Muscle layer of colon (tissue), 2 donors: ENCODE results near the gene PIANP.
A peak's percentile ranks its signal among the peaks of the same experiment; 100 is the strongest.
"Not testable (repeated sequence)": the region's sequence is repeated elsewhere in the genome, so short reads cannot be mapped to it uniquely, and the experiment has no call there.

Experiments used
- H3K27ac ChIP-seq: one replicate; pipeline ENCODE4 v1.7.0; 2013; ENCODE audit warnings: low read depth, mild to moderate bottlenecking, low read length, moderate library complexity
- H3K27me3 ChIP-seq, 2 donors: one replicate each; pipeline ENCODE4 v1.7.0; 2013; ENCODE audit warnings: low read length in 2 of 2, mild to moderate bottlenecking in 2 of 2; ENCODE audit not compliant: insufficient read depth in 2 of 2, control insufficient read depth in 1 of 2
- H3K36me3 ChIP-seq: one replicate; pipeline ENCODE4 v1.7.0; 2013; ENCODE audit warnings: mild to moderate bottlenecking, low read length; ENCODE audit not compliant: insufficient read depth
- H3K4me1 ChIP-seq: one replicate; pipeline ENCODE4 v1.7.0; 2013; ENCODE audit warnings: mild to moderate bottlenecking, low read length; ENCODE audit not compliant: insufficient read depth
- H3K4me3 ChIP-seq, 2 donors: one replicate each; pipeline ENCODE4 v1.7.0; 2013; ENCODE audit warnings: low read length in 2 of 2, low read depth in 1 of 2, mild to moderate bottlenecking in 1 of 2, moderate library complexity in 1 of 2
- H3K9ac ChIP-seq: one replicate; pipeline ENCODE4 v1.7.0; 2013; ENCODE audit warnings: low read length
- H3K9me3 ChIP-seq: one replicate; pipeline ENCODE4 v1.7.0; 2013; ENCODE audit warnings: mild to moderate bottlenecking, low read length
- donor health status: abdominal sarcoma.
- donor health status: Adenocarcinoma of cecum.

PIANP gene

GRCh38 chr12:6729186-6729585 is 28.6 kb upstream of the PIANP start:
- H3K36me3 ChIP-seq: peaks cover 50% of the 10 kb centered on the region
- no peak overlapping the region for H3K9ac ChIP-seq
- H3K27ac ChIP-seq: no peak overlapping the region

GRCh38 chr12:6725350-6725749 is 24.7 kb upstream of the PIANP start:
- no peak overlapping the region for H3K27ac ChIP-seq
- H3K36me3 ChIP-seq: peaks cover 35% of the 10 kb centered on the region
- H3K4me1 ChIP-seq: peaks cover 14% of the 10 kb centered on the region
- H3K4me3 ChIP-seq: no peak overlapping the region
- no peaks in the 10 kb centered on the region for H3K27me3 ChIP-seq
- H3K9ac ChIP-seq: no peak overlapping the region
- H3K9me3 ChIP-seq: no peaks in the 10 kb centered on the region

More at GRCh38 chr12:6729186-6729585, 28.6 kb upstream of the PIANP start:
- H3K4me3 ChIP-seq: no peak overlapping the region
- no peaks in the 10 kb centered on the region for H3K27me3 ChIP-seq
- no peaks in the 10 kb centered on the region for H3K9me3 ChIP-seq
- peaks cover 14% of the 10 kb centered on the region for H3K4me1 ChIP-seq

DNA sequence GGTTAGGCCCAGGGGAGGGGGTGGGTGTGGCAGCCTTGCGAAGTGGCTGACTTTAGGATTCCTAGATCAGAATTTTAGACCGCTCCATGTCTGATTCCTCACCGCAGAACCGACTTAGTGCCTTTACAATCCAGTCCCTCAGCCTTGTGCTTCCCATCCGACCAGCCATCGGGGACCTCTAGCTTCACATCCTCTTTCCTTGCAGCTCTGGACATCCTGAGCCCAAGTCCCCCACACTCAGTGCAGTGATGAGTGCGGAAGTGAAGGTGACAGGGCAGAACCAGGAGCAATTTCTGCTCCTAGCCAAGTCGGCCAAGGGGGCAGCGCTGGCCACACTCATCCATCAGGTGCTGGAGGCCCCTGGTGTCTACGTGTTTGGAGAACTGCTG is 23.8 kb upstream of the PIANP start:
- Histone ChIP-seq H3K27me3 (no peaks in the 10 kb centered on the region), H3K27ac (peak overlapping the region; percentile 62), H3K9ac (peak overlapping the region; percentile 28), H3K4me3 (peak overlapping the region; percentile 52 to 64), H3K36me3 (peaks cover 25% of the 10 kb centered on the region), H3K9me3 (no peaks in the 10 kb centered on the region), H3K4me1 (peaks cover 14% of the 10 kb centered on the region)

DNA sequence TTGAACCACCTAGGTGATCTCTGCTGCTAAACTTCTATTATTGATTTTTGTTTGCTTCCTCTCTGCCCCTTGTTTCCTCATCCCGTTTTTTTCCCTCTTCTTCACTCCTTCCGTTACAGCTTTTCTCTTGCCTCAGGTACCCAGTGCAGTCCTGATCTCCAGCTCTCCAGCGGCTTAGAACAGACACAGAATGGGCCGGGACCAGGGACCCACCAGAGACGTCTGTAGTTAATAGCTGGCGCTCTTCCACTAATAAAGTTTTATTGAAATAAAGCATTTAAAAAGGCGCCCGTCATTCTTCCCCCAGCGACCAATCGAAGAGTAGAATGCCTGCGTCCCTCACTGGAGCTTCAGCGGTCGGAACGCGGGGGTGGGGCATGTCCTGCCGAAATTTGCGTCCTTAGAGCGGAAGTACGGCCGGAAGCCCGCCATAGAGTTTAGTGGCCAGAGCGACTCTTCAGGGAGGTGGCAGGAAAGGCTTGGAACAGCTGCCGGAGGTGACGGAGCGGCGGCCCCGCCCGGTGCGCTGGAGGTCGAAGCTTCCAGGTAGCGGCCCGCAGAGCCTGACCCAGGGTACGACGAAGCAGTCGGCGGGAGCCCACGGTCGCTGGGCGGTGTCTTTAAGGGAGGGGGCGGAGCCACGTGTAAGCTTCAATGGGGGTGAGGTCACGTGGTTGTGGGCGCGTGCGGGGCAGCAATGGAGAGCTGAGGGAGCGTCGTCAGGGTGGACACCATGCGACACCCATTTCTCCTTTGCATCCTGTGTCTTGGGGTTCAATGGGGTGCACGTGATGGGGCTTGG is 23.2 kb upstream of the PIANP start, which contains the start of gene COPS7A:
Gene COPS7A, plus strand, starts transcription at position 440 of the 802 bp plus-strand sequence. CDS start 611 bp downstream, outside the sequence.
- H3K9me3 ChIP-seq: no peaks in the 10 kb centered on the region
- H3K4me3 ChIP-seq: peak within 1 kb of the TSS; percentile 52 to 64
- H3K36me3 ChIP-seq: peaks cover 19% of the 10 kb centered on the region
- peak within 1 kb of the TSS; percentile 28 for H3K9ac ChIP-seq
- H3K27me3 ChIP-seq: no peaks in the 10 kb centered on the region
- peak within 1 kb of the TSS; percentile 70 for H3K27ac ChIP-seq
- H3K4me1 ChIP-seq: peaks cover 14% of the 10 kb centered on the region

DNA sequence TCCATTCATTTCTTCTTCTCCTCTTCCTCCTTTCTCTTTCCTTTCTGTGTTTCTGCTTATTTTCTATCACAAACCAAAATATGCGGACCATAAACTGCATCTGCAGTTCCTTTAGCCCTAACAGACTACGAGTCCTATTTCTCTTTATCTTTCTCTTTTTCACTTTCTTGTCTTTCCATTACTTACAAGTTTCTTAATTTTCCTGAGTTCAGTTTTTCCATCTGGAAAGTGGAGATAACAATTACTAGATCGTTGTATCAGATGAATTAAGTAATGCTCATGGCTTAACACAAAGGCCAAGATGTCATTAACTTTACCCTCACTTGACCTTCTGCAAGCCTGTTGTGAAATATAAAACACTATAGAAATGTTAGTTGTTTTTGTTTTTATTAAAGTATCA is 22.2 kb upstream of the PIANP start:
- peaks cover 14% of the 10 kb centered on the region for H3K4me1 ChIP-seq
- peaks cover 10% of the 10 kb centered on the region for H3K36me3 ChIP-seq
- H3K9me3 ChIP-seq: no peaks in the 10 kb centered on the region
- H3K9ac ChIP-seq: no peak overlapping the region
- H3K27ac ChIP-seq: no peak overlapping the region
- no peak overlapping the region for H3K4me3 ChIP-seq
- no peaks in the 10 kb centered on the region for H3K27me3 ChIP-seq

- Histone ChIP-seq H3K27ac (no peak overlapping the region), H3K4me1 (no peaks in the 10 kb centered on the region), H3K4me3 (no peak overlapping the region), H3K9me3 (no peaks in the 10 kb centered on the region), H3K36me3 (no peaks in the 10 kb centered on the region), H3K27me3 (no peaks in the 10 kb centered on the region), H3K9ac (no peak overlapping the region)
These were observed 16.3 kb upstream of the PIANP start for GRCh38 chr12:6716874-6717437.

DNA sequence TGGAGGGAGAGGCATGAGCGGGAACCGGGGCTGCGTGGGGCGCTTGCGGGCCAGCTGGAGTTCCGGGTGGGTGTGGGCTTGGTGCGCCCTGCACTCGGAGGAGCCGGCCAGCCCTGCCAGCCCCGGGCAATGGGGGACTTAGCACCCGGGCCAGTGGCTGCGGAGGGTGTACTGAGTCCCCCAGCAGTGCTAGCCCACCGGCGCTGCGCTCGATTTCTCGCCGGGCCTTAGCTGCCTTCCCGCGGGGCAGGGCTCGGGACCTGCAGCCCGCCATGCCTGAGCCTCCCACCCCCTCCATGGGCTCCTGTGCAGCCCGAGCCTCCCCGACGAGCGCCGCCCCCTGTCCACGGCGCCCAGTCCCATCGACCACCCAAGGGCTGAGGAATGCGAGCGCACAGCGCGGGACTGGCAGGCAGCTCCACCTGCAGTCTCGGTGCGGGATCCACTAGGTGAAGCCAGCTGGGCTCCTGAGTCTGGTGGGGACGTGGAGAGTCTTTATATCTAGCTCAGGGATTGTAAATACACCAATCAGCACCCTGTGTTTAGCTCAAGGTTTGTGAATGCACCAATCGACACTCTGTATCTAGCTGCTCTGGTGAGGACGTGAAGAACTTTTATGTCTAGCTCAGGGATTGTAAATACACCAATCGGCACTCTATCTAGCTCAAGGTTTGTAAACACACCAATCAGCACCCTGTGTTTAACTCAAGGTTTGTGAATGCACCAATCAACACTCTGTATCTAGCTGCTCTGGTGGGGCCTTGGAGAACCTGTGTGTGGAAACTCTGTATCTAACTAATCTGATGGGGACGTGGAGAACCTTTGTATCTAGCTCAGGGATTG is 15.6 kb upstream of the PIANP start:
- not testable (repeated sequence) for H3K9me3 ChIP-seq, H3K9ac ChIP-seq, H3K4me1 ChIP-seq, H3K4me3 ChIP-seq, H3K36me3 ChIP-seq, H3K27me3 ChIP-seq, H3K27ac ChIP-seq

DNA sequence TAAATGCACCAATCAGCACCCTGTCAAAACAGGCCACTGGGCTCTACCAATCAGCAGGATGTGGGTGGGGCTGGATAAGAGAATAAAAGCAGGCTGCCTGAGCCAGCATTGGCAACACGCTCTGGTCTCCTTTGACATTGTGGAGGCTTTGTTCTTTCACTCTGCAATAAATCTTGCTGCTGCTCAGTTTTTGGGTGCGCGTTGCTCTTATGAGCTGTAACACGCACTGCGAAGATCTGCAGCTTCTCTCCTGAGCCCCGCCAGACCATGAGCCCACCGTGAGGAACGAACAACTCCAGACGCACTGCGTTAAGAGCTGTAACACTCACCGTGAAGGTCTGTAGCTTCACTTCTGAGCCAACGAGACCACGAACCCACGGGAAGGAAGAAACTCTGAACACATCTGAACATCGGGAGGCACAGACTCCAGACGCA is 8.4 kb upstream of the PIANP start:
- Histone ChIP-seq H3K9ac (no peak overlapping the region), H3K4me1 (no peaks in the 10 kb centered on the region), H3K9me3 (no peaks in the 10 kb centered on the region), H3K27ac (no peak overlapping the region), H3K36me3 (no peaks in the 10 kb centered on the region), H3K27me3 (peaks cover 0 to 3% of the 10 kb centered on the region in 2 donors), H3K4me3 (no peak overlapping the region)

DNA sequence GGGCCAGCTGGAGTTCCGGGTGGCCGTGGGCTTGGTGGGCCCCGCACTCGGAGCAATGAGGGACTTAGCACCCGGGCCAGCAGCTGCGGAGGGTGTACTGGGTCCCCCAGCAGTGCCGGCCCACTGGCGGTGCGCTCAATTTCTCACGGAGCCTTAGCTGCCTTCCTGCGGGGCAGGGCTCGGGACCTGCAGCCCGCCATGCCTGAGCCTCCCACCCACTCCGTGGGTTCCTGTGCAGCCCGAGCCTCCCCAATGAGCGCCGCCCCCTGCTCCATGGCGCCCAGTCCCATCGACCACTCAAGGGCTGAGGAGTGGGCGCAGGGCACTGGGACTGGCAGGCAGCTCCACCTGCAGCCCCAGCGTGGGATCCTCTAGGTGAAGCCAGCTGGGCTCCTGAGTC is 7.7 kb upstream of the PIANP start:
- not testable (repeated sequence) for H3K4me1 ChIP-seq, H3K9ac ChIP-seq, H3K27me3 ChIP-seq, H3K9me3 ChIP-seq, H3K36me3 ChIP-seq, H3K4me3 ChIP-seq, H3K27ac ChIP-seq

DNA sequence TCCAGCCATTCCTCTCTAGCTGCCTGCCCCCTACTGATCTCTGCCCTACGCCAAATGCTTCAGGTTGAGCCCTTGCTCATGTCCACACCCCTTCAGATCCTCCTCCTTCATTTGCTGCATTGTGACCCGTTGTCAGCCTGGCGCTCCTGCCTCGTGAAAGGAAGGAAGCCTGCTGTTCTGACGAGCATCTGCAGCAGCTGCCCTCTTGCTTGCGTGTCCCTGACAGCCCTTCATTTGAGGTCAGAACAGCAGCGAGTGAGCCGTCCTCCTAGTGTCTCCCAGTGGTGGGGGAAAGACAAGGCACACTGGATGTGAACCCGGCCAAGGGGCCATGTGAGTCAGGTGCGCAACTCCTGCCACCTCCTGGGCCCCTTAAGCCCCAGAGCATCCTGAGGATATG is 3.0 kb upstream of the PIANP start:
- Histone ChIP-seq H3K4me1 (peaks cover 4% of the 10 kb centered on the region), H3K9me3 (no peaks in the 10 kb centered on the region), H3K36me3 (no peaks in the 10 kb centered on the region), H3K27ac (no peak overlapping the region), H3K27me3 (peaks cover 18 to 36% of the 10 kb centered on the region in 2 donors), H3K4me3 (no peak overlapping the region), H3K9ac (no peak overlapping the region)

GRCh38 chr12:6701078-6701768 is 608 bp upstream of the PIANP start:
- Histone ChIP-seq H3K36me3 (no peaks in the 10 kb centered on the region), H3K4me1 (peaks cover 4% of the 10 kb centered on the region), H3K4me3 (peak overlapping the region in 1 of 2 donors; percentile 27), H3K27me3 (peaks cover 21 to 51% of the 10 kb centered on the region in 2 donors), H3K9me3 (no peaks in the 10 kb centered on the region), H3K9ac (no peak overlapping the region), H3K27ac (no peak overlapping the region)
